ENCODE results near the gene COLEC12. TPM values are rescaled to one million over a fixed set of nuclear protein-coding genes. Genes with fewer than 3 reads are reported as not detected.

Gene COLEC12
- total and polyA plus RNA-seq, 8 donors = 32.9 to 124 (median 103) TPM

DNA sequence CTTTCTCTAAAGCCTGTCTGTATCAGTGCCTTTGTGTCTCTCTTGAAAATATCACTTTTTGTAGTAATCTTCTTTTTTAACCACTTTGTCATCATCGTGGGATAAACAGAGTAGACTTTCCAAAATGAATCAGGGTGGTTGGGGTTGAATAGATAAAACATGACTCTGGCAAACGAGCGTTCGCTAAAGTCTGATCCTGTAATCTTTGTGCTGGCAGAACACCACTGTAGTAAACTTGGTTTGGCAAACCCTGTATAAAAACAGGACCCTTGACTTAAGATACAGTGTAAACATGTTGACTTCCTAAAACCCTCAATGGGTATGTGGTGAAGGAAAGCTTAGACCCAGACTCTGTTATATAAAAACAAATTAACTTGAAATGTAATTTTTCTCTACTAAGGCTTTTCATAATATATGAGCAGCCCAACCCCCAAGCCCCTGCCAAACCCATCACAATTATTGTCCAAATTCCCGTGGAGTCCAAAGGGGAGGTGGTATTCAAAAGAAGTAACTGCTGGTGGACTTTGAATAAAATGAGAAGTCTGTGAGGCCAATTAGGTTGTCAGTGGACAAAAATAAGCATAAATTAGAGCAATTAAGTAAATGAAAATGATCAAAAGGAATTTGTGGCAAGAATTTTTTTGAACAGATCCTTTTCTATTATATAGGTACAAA is 52.2 kb downstream of the COLEC12 start:
- no peaks in the 10 kb centered on the region for H3K36me3 ChIP-seq
- H3K9me3 ChIP-seq = peaks cover 0 to 21% of the 10 kb centered on the region in 2 donors
- DNase-seq (no peak), ATAC-seq (peak; percentile 5)
- H3K4me3 ChIP-seq = no peak overlapping the region
- H3K27me3 ChIP-seq = no peaks in the 10 kb centered on the region
- intact Hi-C loops (cut with DNase I) = no loop called here
- peaks cover 6 to 13% of the 10 kb centered on the region in 2 donors for H3K4me1 ChIP-seq
- TF ChIP-seq, protein P1, sequence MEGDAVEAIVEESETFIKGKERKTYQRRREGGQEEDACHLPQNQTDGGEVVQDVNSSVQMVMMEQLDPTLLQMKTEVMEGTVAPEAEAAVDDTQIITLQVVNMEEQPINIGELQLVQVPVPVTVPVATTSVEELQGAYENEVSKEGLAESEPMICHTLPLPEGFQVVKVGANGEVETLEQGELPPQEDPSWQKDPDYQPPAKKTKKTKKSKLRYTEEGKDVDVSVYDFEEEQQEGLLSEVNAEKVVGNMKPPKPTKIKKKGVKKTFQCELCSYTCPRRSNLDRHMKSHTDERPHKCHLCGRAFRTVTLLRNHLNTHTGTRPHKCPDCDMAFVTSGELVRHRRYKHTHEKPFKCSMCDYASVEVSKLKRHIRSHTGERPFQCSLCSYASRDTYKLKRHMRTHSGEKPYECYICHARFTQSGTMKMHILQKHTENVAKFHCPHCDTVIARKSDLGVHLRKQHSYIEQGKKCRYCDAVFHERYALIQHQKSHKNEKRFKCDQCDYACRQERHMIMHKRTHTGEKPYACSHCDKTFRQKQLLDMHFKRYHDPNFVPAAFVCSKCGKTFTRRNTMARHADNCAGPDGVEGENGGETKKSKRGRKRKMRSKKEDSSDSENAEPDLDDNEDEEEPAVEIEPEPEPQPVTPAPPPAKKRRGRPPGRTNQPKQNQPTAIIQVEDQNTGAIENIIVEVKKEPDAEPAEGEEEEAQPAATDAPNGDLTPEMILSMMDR (IDR thresholded peaks at IDR 0.05) = no peak
- peak overlapping the region in 1 of 2 donors; percentile 47 for H3K27ac ChIP-seq

DNA sequence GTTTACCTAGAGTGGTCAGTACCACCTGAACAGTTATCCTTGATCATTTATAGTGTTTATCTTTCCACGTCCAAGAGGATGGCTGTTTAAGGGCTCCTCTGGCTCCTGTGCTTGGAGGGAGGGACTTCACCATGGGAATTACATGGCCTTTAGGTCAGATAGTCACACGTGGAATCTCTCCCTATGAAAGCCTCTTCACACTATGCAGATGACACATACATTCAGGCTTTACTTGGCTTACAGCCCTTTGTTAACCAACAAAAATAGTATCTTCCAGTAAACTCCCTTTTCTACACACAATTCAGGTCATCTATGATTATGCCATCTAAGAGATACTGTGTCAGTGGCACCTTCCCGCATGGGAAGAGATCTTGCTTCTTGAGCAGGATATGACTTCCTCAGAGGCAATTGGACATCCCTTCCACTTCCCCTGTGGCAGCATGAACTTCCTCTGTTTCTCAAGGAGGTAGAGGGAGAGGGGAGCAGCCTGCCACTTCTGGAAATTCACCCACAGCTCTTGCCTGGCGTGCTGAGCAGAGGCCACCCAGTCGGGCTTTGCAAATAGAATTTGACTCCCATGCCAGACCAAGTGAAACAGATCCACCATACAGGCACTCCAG is 53.5 kb downstream of the COLEC12 start:
- Histone ChIP-seq H3K4me1 (peaks cover 6 to 13% of the 10 kb centered on the region in 2 donors), H3K27me3 (no peaks in the 10 kb centered on the region), H3K36me3 (no peaks in the 10 kb centered on the region), H3K9me3 (peaks cover 0 to 16% of the 10 kb centered on the region in 2 donors), H3K4me3 (no peak overlapping the region), H3K27ac (no peak overlapping the region)
- ATAC-seq (peak; percentile 14), DNase-seq (peak in 1 of 4 donors; percentile 37)
- TF ChIP-seq, protein P1 (IDR thresholded peaks at IDR 0.05) = no peak
- intact Hi-C loops (cut with DNase I) = no loop called here

DNA sequence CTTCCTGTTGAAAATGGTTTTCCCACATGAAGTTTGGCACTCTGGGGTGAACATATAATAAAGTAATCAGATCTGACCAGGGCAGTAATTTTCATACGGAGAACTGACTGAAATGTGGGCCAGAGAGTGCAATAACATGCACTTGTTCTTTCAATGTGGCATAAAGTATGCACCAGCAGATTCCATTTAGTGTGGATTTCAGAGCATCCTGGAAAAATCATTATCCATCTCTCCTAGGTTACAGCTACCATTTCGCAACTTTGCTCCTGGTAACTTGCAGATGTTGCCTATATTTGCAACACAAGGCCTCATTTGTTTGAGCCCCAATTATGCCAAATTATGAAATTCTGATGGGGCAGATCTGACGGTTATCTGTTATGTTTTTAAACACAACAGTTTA is 55.4 kb downstream of the COLEC12 start:
- TF ChIP-seq, protein P1 (IDR thresholded peaks at IDR 0.05) = no peak
- no peak overlapping the region for H3K27ac ChIP-seq
- ATAC-seq = no peak
- no peak for DNase-seq
- peaks cover 6 to 13% of the 10 kb centered on the region in 2 donors for H3K4me1 ChIP-seq
- no peaks in the 10 kb centered on the region for H3K27me3 ChIP-seq
- no peaks in the 10 kb centered on the region for H3K9me3 ChIP-seq
- intact Hi-C loops (cut with DNase I) = no loop called here
- no peak overlapping the region for H3K4me3 ChIP-seq
- no peaks in the 10 kb centered on the region for H3K36me3 ChIP-seq

DNA sequence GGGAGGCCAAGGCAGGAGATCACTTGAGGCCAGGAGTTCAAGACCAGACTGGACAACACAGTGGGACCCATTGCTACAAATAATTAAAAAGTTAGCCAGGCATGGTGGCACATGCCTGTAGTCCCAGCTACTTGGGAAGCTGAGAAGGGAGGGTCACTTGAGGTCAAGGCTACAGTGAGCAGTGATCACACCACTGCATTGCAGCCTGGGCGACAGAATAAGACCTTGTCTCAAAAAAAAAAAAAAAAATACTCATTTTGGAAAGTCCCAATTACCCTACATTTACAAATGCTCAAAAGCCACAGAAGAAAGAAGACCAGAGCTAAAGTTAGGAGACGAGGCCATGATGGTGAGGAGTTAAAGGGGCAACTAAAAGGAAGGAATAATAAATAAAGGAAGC is 61.9 kb downstream of the COLEC12 start:
- DNase-seq (no peak), ATAC-seq (no peak)
- no peaks in the 10 kb centered on the region for H3K9me3 ChIP-seq
- H3K4me3 ChIP-seq = no peak overlapping the region
- TF ChIP-seq, protein P1 (IDR thresholded peaks at IDR 0.05) = no peak
- no peaks in the 10 kb centered on the region for H3K27me3 ChIP-seq
- intact Hi-C loops (cut with DNase I) = no loop called here
- H3K36me3 ChIP-seq = no peaks in the 10 kb centered on the region
- H3K27ac ChIP-seq = no peak overlapping the region
- H3K4me1 ChIP-seq = peaks cover 0 to 5% of the 10 kb centered on the region in 2 donors

DNA sequence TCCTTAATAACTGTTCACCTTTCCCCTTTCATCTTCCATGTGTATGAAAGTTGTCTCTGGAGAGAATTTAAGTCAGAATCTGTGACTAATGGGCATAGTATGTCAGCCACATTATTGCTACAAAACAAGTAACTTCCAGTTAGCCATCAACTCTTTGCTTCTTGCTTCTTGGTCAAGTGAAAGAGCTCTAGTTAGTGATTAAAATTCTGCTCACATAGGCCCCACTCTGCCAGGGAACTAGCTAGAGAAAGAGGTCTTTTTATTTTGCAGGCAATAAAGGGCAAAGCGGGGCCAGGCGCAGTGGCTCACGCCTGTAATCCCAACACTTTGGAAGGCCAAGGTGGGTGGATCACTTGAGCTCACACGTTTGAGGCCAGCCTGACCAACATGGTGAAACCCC is 64.6 kb downstream of the COLEC12 start:
- ATAC-seq (no peak), DNase-seq (no peak)
- H3K36me3 ChIP-seq = no peaks in the 10 kb centered on the region
- no peak overlapping the region for H3K27ac ChIP-seq
- H3K9me3 ChIP-seq = no peaks in the 10 kb centered on the region
- TF ChIP-seq, protein P1 (IDR thresholded peaks at IDR 0.05) = no peak
- intact Hi-C loops (cut with DNase I) = no loop called here
- H3K27me3 ChIP-seq = no peaks in the 10 kb centered on the region
- H3K4me1 ChIP-seq = peaks cover 0 to 15% of the 10 kb centered on the region in 2 donors
- H3K4me3 ChIP-seq = no peak overlapping the region
